Heart right ventricle (tissue), 16 donors: ENCODE measurements around the gene SLC25A40. TPM values are rescaled to one million over a fixed set of nuclear protein-coding genes. Genes with fewer than 3 reads are reported as not detected.

Source experiments
- ATAC-seq, 8 donors: fragments of 200-7000 bp; cut with Tn5 transposase; one replicate each; pipeline ENCODE4 v1.9.1; 2020; ENCODE audit warnings: mild to moderate bottlenecking in 8 of 8, moderate library complexity in 8 of 8, moderate number of reproducible peaks in 1 of 8
- DNase-seq, 2 donors: peaks; one replicate each; pipeline ENCODE4 v3.0.0-alpha.2; 2020
- H3K27ac ChIP-seq, 10 donors: fragments of 200-600 bp; sonication (generic) in 2 of 10; one replicate each; pipeline versions ENCODE4 v1.5.0 to v1.8.0; 2020 to 2022; ENCODE audit warnings: mild to moderate bottlenecking in 3 of 10
- H3K27me3 ChIP-seq, 7 donors: fragments of 200-600 bp; one replicate each; pipeline ENCODE4 v1.8.0; 2021 to 2022; ENCODE audit warnings: mild to moderate bottlenecking in 2 of 7
- H3K36me3 ChIP-seq, 9 donors: fragments of 200-600 bp; sonication (generic) in 1 of 9; one replicate each; pipeline versions ENCODE4 v1.5.0 to v1.8.0; 2020 to 2022; ENCODE audit warnings: mild to moderate bottlenecking in 2 of 9
- H3K4me1 ChIP-seq, 9 donors: fragments of 200-600 bp; sonication (generic) in 1 of 9; one replicate each; pipeline versions ENCODE4 v1.5.0 to v1.8.0; 2020 to 2022; ENCODE audit warnings: mild to moderate bottlenecking in 4 of 9
- H3K4me3 ChIP-seq, 10 donors: fragments of 200-600 bp; sonication (generic) in 2 of 10; one replicate each; pipeline versions ENCODE4 v1.5.0 to v1.8.0; 2020 to 2022; ENCODE audit warnings: mild to moderate bottlenecking in 7 of 10, moderate library complexity in 2 of 10
- H3K9me3 ChIP-seq, 11 donors: fragments of 200-600 bp in 10 of 11; sonication (generic) in 2 of 11; one replicate each; pipeline versions ENCODE4 v1.5.0 to v1.8.0; 2013 to 2022; ENCODE audit warnings: mild to moderate bottlenecking in 2 of 11, control low read depth in 1 of 11, moderate library complexity in 1 of 11
- WGBS, 2 donors: extraction: QIAGEN DNeasy Blood & Tissue Kit; methylation state at CpG; one replicate each; pipeline ENCODE4 v1.1.7; 2013; ENCODE audit warnings: inconsistent platforms in 1 of 2; 5-methylcytosine and 5-hydroxymethylcytosine counted together
- intact Hi-C, 10 donors: fragments of 100-400 bp; cut with DNase I; formaldehyde crosslinking; loops; one replicate each; pipeline versions ENCODE4 v1.11.1 to v1.14.2; 2022
- polyA plus RNA-seq, 2 donors: library from polyadenylated mRNA; stranded (reverse); fragments of 200-250 nt; gene quantifications; one replicate each; pipeline ENCODE4 v1.2.3, GENCODE V29; 2013
- total RNA-seq, 10 donors: library from RNA; stranded (reverse); fragmentation: NEBNext Ultra II Directional in 3 of 10; extraction: Animal tissue kit (Norgen Biotek cat#: 25700) in 3 of 10; gene quantifications; one replicate each; pipeline versions ENCODE4 v1.2.1 to v1.2.4, GENCODE V29; 2021 to 2023
- TF ChIP-seq, protein P1 (sequence below), 9 donors: fragments of 200-600 bp; sonication (generic) in 2 of 9; IDR thresholded peaks; one replicate each; pipeline versions ENCODE4 v1.5.0 to v1.8.0; 2021 to 2022; ENCODE audit warnings: antibody characterized with exemption in 9 of 9, mild to moderate bottlenecking in 5 of 9, moderate library complexity in 1 of 9
- donor health status: Arrhythmogenic right ventricular cardiomyopathy.
- donor health status: ischemic (EF 13 %, LVEDD 7.1; RV severe dilation, severe dysfunction).
- donor health status: healthy with polysubstance abuse.
- donor health status: DM: no; HTN: yes; CAD: no.
- donor health status: DM: no; HTN: no; CAD: no.
- donor health status: ischemic (EF 25% LVEDD 6.9; RV normal size, moderate dysfunction).
- donor health status: ischemic (EF 25% LVEDD 5.7; RV mildly dilated, moderate dysfunction).
- donor health status: healthy.
- donor health status: DM: yes; HTN: yes; CAD: no.
- donor health status: Ischemic cardiomyopathy.
- donor health status: ischemic (EF 35%, LVEDD 5.7; RV mildly dilated, moderate dysfunction).
- donor health status: nonischemic (EF 11% LVEDD 7.7; RV severe dilation, severe dysfunction).
- donor health status: DM: yes; HTN: yes; CAD: no.
- donor health status: PGD.
- donor health status: ischemic (EF 29% LVEDD 5.4; RV normal size, mild dysfunction).
- donor health status: nonischemic (EF 23%, LVEDD 6.1; RV moderate dilation, normal function).

Gene SLC25A40
- total and polyA plus RNA-seq, 12 donors: 4.1 to 29.6 (median 20.6) TPM

DNA sequence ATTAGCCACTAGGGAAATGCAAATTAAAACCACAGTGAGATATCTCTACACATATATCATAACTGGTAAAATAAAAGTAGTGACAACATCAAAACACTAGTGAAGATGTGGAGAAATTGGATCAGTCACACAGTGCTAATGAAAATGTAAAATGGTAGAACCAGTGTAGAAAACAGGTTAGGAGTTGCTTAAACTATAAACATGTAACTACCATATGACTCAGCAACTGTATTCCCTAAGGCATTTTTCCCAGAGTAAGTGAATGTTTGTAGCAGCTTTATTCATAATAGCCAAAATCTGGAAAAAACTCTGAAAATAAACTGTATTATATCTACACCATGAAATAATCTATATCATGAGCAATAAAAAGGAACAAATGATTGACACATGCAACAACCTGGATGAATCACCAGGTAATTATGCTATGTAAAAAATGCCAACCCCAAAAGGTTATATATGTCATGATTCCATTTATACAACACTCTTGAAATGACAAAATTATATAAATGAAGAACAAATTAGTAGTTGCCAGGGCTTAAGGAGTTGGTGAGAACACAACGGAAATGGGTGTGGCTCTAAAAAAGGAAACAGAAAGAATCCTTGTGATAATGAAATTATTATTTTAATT is 22.8 kb downstream of the SLC25A40 start:
- TF ChIP-seq, protein P1, sequence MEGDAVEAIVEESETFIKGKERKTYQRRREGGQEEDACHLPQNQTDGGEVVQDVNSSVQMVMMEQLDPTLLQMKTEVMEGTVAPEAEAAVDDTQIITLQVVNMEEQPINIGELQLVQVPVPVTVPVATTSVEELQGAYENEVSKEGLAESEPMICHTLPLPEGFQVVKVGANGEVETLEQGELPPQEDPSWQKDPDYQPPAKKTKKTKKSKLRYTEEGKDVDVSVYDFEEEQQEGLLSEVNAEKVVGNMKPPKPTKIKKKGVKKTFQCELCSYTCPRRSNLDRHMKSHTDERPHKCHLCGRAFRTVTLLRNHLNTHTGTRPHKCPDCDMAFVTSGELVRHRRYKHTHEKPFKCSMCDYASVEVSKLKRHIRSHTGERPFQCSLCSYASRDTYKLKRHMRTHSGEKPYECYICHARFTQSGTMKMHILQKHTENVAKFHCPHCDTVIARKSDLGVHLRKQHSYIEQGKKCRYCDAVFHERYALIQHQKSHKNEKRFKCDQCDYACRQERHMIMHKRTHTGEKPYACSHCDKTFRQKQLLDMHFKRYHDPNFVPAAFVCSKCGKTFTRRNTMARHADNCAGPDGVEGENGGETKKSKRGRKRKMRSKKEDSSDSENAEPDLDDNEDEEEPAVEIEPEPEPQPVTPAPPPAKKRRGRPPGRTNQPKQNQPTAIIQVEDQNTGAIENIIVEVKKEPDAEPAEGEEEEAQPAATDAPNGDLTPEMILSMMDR (IDR thresholded peaks at IDR 0.05): no peak
- peaks cover 0 to 88% (median 10%) of the 10 kb centered on the region in 9 donors for H3K36me3 ChIP-seq
- no peak overlapping the region for H3K4me3 ChIP-seq
- intact Hi-C loops: no loop called here
- 64 to 72% methylated on average over 1 of the region's 1 CpG for WGBS, 2 donors
- H3K27me3 ChIP-seq: no peaks in the 10 kb centered on the region
- H3K4me1 ChIP-seq: peaks cover 0 to 5% (median 0%) of the 10 kb centered on the region in 9 donors
- H3K27ac ChIP-seq: no peak overlapping the region
- DNase-seq (no peak), ATAC-seq (no peak)
- H3K9me3 ChIP-seq: peaks cover 0 to 7% (median 0%) of the 10 kb centered on the region in 11 donors

DNA sequence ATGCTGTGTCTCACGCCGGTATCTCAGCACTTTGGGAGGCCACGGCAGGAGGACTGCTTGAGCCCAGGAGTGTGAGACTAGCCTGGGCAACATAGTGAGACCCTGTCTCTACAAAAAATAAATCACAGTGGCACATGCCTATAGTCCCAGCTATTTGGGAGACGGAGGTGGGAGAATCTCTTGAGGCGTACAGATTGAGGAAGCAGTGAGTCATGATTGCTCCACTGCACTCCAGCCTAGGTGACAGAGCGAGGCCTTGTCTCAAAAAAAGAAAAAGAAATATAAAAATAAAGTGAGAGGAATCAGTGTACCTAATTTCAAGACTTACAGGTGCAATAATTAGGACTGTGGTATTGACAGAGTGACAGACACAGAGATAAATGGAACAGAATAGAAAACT is 23.9 kb downstream of the SLC25A40 start:
- intact Hi-C loops: no loop called here
- Histone ChIP-seq H3K27ac (no peak overlapping the region), H3K36me3 (peaks cover 0 to 88% (median 1%) of the 10 kb centered on the region in 9 donors), H3K4me3 (no peak overlapping the region), H3K9me3 (no peaks in the 10 kb centered on the region), H3K27me3 (no peaks in the 10 kb centered on the region), H3K4me1 (peaks cover 0 to 5% (median 0%) of the 10 kb centered on the region in 9 donors)
- 92 to 94% methylated on average over 6 of the region's 6 CpGs for WGBS, 2 donors
- ATAC-seq (no peak), DNase-seq (no peak)
- TF ChIP-seq, protein P1 (IDR thresholded peaks at IDR 0.05): no peak

DNA sequence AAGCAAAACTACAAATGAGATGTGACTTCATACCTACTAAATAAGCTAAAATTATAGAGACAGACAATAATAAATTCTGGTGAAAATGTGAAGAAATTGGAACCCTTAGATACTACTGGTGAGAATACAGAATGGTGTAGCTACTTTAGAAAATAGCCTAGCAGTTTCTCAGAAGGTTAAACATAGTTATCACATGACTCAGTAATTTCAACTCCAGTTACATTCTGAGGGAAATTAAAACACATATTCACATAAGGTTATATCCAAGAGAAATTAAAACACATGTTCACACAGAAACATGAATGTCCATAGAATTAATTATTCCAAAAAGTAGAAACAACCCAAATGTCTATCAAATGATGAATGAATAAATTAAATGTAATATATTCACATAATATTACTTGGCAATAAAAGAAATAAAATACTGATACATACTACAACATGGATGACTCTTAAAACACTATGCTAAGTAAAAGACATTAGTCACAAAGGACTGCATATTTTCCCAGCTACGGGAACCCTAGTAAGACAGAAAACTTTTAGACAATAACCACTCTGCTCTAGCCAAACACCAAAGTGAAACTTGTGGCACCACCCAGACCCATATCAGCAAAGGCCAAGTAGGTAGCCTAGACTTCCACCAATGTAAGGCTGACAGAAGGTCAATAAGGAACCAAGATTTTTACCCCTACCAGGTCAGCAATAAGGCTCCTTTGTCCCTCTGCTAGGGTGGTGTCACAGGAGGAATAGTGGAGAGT is 25.1 kb downstream of the SLC25A40 start:
- intact Hi-C loops: no loop called here
- no peak overlapping the region for H3K4me3 ChIP-seq
- 88 to 91% methylated on average over 1 of the region's 1 CpG for WGBS, 2 donors

DNA sequence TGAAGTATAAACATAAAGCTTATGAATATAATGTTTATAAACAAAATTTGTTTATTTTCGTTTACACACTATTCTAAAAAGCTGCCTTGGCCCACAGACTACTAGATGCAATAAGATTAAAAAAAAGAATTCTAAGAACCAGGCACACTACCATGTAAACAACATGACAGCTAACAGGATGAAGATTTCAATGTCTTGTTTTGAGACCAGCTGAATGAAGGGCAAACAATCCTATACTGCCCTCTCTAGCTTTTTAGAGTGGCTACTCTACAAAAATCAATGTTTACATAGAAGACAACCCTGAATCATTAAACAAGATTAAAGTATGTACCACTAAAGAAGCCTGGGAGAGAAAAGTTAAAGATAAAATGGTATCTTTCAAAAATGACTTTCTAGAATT is 38.6 kb downstream of the SLC25A40 start:
- Histone ChIP-seq H3K27me3 (no peaks in the 10 kb centered on the region), H3K27ac (no peak overlapping the region), H3K4me3 (no peak overlapping the region), H3K9me3 (no peaks in the 10 kb centered on the region), H3K36me3 (peaks cover 0 to 71% (median 0%) of the 10 kb centered on the region in 9 donors), H3K4me1 (no peaks in the 10 kb centered on the region)
- DNase-seq: no peak
- TF ChIP-seq, protein P1 (IDR thresholded peaks at IDR 0.05): peak in 1 of 9 donors; percentile 40
- ATAC-seq: no peak
- intact Hi-C loops: no loop called here
- WGBS, 2 donors: 43 to 56% methylated on average over 1 of the region's 1 CpG

More for the DNA sequence above, 25.1 kb downstream of the SLC25A40 start:
- ATAC-seq: no peak
- no peaks in the 10 kb centered on the region for H3K9me3 ChIP-seq
- TF ChIP-seq, protein P1 (IDR thresholded peaks at IDR 0.05): no peak
- H3K4me1 ChIP-seq: peaks cover 0 to 5% (median 0%) of the 10 kb centered on the region in 9 donors
- no peak overlapping the region for H3K27ac ChIP-seq
- H3K36me3 ChIP-seq: peaks cover 0 to 88% (median 0%) of the 10 kb centered on the region in 9 donors
- H3K27me3 ChIP-seq: no peaks in the 10 kb centered on the region
- DNase-seq: no peak
